Neutrophil (primary cell): ENCODE data around the gene PRPSAP1.
"Not testable (repeated sequence)": the region's sequence is repeated elsewhere in the genome, so short reads cannot be mapped to it uniquely, and the experiment has no call there.

Source experiments
- H3K27ac ChIP-seq: fragments of 200-600 bp; sonication (generic); 2 replicates; pipeline ENCODE4 v1.5.1; 2016; ENCODE audit warnings: mild to moderate bottlenecking, moderate library complexity
- H3K27me3 ChIP-seq: fragments of 200-600 bp; sonication (generic); 2 replicates; pipeline ENCODE4 v1.6.0; 2016; ENCODE audit warnings: mild to moderate bottlenecking
- H3K36me3 ChIP-seq: fragments of 200-600 bp; sonication (generic); 2 replicates; pipeline ENCODE4 v1.5.1; 2017
- H3K4me1 ChIP-seq, 2 experiments: fragments of 200-600 bp in 1 of 2; sonication (generic) in 1 of 2; 1 replicate in 1 of 2; 2 replicates in 1 of 2; pipeline versions ENCODE4 v1.5.1 to v1.6.1; 2013 to 2016; ENCODE audit warnings: low read depth in 1 of 2, low read length in 1 of 2, mild to moderate bottlenecking in 1 of 2, moderate library complexity in 1 of 2; ENCODE audit not compliant: control insufficient read depth in 1 of 2, insufficient read depth in 1 of 2
- H3K4me3 ChIP-seq, 2 experiments: fragments of 200-600 bp in 1 of 2; sonication (generic) in 1 of 2; 1 replicate in 1 of 2; 2 replicates in 1 of 2; pipeline ENCODE4 v1.5.1; 2013 to 2016; ENCODE audit warnings: low read depth in 1 of 2, low read length in 1 of 2, mild to moderate bottlenecking in 1 of 2, moderate library complexity in 1 of 2
- H3K9me3 ChIP-seq: fragments of 200-600 bp; sonication (generic); 2 replicates; pipeline ENCODE4 v1.5.1; 2016
- TF ChIP-seq, protein P1 (sequence below): fragments of 200-600 bp; sonication (generic); IDR thresholded peaks from 2 replicates; pipeline ENCODE4 v1.5.1; 2016; ENCODE audit warnings: antibody characterized with exemption

The PRPSAP1 gene

DNA sequence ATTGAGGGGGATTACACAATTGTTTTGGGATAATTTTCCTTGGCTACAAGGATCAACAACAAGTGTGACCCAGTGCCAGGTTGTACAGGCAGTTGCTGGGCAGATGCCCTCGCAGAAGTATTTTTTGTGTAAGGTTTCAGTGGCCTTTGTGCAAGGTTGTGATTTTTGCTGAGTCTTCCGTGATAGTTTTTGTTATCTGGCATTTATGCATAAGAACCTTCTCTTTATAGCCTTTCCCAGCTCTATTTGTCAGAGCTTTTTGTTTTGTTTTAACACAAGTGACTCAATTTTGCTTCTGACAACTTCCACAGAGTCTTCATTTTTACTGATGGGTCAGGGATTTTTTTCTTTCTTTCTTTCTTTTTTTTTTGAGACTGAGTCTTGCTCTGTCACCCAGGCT is 6.7 kb upstream of the PRPSAP1 start:
- H3K27ac ChIP-seq = no peak overlapping the region
- H3K4me3 ChIP-seq = no peak overlapping the region
- TF ChIP-seq, protein P1, sequence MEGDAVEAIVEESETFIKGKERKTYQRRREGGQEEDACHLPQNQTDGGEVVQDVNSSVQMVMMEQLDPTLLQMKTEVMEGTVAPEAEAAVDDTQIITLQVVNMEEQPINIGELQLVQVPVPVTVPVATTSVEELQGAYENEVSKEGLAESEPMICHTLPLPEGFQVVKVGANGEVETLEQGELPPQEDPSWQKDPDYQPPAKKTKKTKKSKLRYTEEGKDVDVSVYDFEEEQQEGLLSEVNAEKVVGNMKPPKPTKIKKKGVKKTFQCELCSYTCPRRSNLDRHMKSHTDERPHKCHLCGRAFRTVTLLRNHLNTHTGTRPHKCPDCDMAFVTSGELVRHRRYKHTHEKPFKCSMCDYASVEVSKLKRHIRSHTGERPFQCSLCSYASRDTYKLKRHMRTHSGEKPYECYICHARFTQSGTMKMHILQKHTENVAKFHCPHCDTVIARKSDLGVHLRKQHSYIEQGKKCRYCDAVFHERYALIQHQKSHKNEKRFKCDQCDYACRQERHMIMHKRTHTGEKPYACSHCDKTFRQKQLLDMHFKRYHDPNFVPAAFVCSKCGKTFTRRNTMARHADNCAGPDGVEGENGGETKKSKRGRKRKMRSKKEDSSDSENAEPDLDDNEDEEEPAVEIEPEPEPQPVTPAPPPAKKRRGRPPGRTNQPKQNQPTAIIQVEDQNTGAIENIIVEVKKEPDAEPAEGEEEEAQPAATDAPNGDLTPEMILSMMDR = no peak
- no peaks in the 10 kb centered on the region for H3K27me3 ChIP-seq
- no peaks in the 10 kb centered on the region for H3K4me1 ChIP-seq
- no peaks in the 10 kb centered on the region for H3K9me3 ChIP-seq
- H3K36me3 ChIP-seq = no peaks in the 10 kb centered on the region

- not testable (repeated sequence) for H3K27me3 ChIP-seq, H3K4me1 ChIP-seq, H3K27ac ChIP-seq, H3K4me3 ChIP-seq, H3K36me3 ChIP-seq, H3K9me3 ChIP-seq
Measured at GRCh38 chr17:76359776-76360175, 6.1 kb upstream of the PRPSAP1 start.

GRCh38 chr17:76359375-76359774 is 5.7 kb upstream of the PRPSAP1 start:
- no peaks in the 10 kb centered on the region for H3K36me3 ChIP-seq
- H3K27ac ChIP-seq = no peak overlapping the region
- no peak overlapping the region for H3K4me3 ChIP-seq
- no peaks in the 10 kb centered on the region for H3K9me3 ChIP-seq
- TF ChIP-seq, protein P1 = no peak
- no peaks in the 10 kb centered on the region for H3K27me3 ChIP-seq
- peaks cover 3 to 4% of the 10 kb centered on the region in 2 experiments for H3K4me1 ChIP-seq

- no peak overlapping the region for H3K4me3 ChIP-seq
- no peaks in the 10 kb centered on the region for H3K9me3 ChIP-seq
- TF ChIP-seq, protein P1 = no peak
- no peaks in the 10 kb centered on the region for H3K27me3 ChIP-seq
- H3K4me1 ChIP-seq = peaks cover 10 to 14% of the 10 kb centered on the region in 2 experiments
- no peaks in the 10 kb centered on the region for H3K36me3 ChIP-seq
- no peak overlapping the region for H3K27ac ChIP-seq
Measured at GRCh38 chr17:76357597-76358158, 4.0 kb upstream of the PRPSAP1 start.

DNA sequence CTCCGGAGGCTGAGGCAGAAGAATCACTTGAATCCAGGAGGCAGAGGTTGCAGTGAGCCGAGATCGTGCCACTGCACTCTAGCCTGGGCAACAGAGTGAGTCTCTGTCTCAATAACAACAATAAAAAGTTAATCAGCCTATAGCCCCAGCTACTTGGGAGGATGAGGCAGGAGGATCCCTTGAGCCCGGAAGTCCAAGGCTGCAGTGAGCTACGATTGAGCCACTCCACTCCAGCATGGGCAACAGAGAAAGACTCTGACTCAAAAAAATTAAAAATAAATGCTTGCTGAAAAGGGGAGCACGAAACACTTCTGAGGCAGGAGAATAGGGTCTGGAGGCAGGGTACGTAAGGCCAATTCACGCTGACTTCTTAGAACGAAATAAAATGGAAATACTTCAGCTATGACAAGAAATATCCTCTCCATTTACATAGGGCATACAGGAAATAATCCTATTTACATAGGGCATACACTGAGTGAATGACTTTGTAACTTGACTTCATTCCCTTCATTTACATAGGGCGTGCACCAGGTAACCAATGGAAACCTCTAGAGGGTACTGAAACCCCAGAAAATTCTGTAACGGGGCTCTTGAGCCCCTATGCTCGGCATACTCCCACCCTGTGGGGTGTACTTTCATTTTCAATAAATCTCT is 3.2 kb upstream of the PRPSAP1 start:
- no peaks in the 10 kb centered on the region for H3K27me3 ChIP-seq
- no peaks in the 10 kb centered on the region for H3K9me3 ChIP-seq
- TF ChIP-seq, protein P1 = no peak
- H3K4me1 ChIP-seq = peaks cover 14 to 20% of the 10 kb centered on the region in 2 experiments
- H3K4me3 ChIP-seq = no peak overlapping the region
- H3K36me3 ChIP-seq = no peaks in the 10 kb centered on the region
- no peak overlapping the region for H3K27ac ChIP-seq

DNA sequence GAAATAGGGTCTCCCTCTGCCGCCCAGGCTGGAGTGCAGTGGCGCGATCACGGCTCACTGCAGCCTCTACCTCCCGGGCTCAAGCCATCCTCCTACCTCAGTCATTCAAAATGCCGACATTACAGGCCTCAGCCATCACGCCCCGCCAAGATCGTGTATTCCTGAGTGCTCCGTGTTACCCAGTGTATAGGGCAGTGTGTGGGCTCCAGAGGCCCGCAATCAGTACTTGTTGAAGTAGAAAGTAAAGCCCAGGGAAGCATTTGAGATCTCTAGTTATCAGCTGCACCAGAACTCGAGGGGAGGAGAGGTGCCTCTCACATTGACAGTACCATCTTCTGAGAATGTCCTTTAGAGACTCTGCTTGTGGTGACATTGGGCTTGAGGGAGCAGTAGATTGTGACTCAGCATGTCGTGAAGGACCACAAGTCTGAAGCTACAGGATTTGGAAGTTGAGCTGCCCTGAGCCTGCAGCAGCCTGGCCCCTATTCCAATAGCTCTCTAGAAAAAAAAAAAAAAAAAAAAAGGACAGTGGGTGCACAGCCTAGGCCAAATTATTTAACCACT is 1.1 kb upstream of the PRPSAP1 start:
- peaks cover 17 to 20% of the 10 kb centered on the region in 2 experiments for H3K4me1 ChIP-seq
- peaks cover 3% of the 10 kb centered on the region for H3K36me3 ChIP-seq
- no peaks in the 10 kb centered on the region for H3K9me3 ChIP-seq
- no peaks in the 10 kb centered on the region for H3K27me3 ChIP-seq
- TF ChIP-seq, protein P1 = no peak
- no peak overlapping the region for H3K4me3 ChIP-seq
- no peak overlapping the region for H3K27ac ChIP-seq
